NCI-H446 treated with DMSO at 0.1 percent for 48 hours (cell line): Measurements from ENCODE around the gene NOL9.

Source experiments
- DNase-seq: peaks from one replicate; lab custom pipeline; 2025; lab: John Stamatoyannopoulos, UW

NOL9 gene

DNA sequence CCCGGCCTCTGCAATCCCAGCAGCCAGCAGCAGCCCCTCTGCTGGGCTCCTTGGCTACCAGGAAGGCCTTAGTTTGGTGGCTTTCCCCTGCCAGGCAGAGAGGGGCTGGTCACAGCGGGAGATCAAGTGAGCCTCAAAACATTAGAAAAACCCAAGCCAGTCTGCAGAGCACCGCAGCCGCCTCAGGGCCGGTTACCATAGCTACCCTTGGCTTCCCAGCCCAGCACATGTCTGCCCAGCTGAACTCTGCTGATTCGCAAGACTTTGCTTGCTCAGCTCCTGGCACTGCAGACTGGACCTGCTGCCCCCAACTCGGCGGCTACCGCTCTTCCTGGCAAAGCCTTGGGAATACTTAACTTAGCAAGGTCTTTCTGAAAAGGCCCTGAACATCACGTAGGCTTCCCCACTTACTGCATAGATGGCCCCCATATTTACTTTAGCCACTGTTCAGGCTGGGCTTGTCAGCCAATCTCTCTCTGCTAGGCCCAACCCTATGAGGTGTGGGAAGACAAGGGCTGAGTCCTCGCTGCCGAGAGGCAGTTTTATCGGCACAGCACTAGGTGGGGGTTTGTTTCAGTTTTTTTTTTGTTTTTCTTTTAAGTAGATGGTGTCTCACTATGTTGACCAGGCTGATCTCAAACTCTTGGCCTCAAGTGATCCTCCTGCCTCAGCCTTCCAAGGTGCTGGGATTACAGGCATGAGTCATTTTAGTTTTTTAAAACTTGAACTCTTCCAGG lies 34.2 kb downstream of the NOL9 start:
- DNase-seq, result peak; percentile 93

GRCh38 chr1:6519491-6519934 lies 34.8 kb downstream of the NOL9 start:
- peak; percentile 85 for DNase-seq

DNA sequence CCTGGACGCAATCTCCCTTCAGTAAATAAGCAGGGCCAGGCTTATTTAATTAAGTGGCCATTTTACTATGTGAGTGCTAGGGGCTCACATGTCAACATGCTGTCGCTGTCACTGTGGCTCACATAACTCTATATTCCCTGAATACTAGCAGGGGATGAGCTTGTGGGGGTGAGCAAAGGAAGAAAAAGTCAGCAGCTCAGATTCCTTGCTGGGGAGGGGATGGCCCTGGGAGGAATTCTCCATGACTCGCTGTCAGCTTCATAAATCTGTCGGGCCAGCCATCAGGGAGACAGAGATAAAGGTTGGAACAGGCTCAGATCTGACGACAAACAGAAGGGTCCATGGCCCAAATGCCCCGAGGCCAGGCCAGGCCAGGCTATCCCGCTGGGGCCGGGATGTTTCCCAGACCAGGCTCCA lies 36.9 kb downstream of the NOL9 start:
- no peak for DNase-seq

- no peak for DNase-seq
These were observed 38.5 kb downstream of the NOL9 start for GRCh38 chr1:6515771-6516170.

DNA sequence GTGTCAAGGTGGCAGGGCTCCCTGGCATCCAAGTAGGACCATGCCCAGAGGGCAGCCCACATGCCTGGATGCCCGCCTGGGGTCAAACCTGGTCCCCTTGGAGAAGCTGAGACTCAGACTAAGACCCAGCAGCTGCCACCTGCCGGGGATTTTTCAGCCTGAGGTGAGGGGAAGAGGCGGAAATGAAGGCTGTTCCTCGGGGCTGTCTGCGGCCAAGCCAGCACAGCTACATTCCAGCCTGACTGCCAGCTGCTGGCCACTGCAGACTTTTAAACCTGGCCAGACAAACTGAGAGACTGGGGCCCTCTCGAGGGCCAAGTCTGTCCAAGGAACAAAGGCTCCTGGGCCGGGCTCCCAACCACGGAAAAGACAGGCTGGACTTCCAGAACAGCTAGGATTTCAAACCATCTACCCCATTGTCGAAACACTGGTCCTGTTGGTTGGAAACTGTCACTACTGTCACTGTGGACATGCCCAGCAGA lies 41.0 kb downstream of the NOL9 start:
- DNase-seq, result no peak

- DNase-seq, result no peak
These were observed 41.4 kb downstream of the NOL9 start for GRCh38 chr1:6512908-6513280.

DNA sequence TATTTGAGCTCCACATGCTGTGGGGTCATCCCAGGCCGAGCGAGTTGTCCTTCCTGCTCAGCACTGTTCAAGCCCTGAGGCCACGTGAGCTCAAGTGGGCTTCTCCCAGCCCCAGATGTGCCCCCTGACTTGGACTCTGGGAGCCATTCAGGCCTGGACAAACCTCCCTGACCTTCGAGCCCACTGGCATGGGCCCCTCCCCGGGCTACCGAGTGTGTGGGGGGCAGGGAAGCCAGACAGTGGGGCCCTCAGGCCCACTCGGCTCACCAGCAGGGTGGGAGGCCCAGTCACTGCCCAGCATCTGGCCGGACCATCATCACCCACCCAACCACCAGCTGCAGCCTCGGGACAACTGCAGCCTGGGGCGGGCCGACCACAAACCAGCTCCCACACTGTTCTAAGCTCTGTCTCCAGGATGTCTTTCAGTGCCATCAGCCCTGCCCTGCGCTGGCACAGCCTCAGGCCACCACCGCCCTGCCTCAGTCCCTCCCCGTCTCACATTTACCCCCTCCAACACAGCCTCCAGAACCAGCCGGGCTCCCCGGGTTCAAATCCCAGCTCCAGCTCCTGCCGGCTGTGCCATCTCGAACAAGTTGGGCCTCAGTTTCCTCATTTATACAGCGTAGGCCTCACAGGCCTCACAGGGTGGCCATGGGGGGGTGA lies 41.9 kb downstream of the NOL9 start:
- no peak for DNase-seq

DNA sequence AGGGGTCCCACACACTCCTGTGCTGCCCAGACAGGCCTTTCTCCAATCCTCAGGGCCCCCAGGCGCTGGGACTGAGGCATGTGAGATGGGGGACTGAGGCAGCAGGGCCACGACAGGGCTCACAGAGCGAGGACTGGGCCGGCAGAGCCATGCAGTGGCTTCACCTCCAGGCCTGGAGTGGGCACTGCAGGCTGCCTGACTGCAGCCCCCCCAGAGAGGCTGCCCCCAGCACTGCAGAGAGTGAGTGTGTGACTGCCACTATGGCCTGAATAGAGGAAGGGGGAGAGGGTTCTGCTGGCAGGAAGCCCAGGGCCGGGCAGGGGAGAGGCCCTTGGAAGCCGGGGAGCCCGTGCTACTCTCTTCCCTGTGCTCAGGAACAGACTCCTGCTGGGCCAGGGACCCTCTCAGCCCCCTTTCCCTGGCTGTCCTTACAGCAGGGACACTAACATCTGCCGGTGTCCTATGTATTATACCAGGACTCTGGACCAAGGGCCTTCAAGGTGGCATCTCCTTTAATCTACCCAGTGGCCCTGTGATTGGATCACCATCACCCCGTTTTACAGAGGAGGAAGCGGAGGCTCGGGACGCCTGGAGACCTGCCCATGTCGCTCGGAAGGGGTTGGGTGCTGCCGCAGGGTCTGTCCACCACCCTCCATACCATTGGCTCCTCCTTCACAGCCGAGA lies 42.6 kb downstream of the NOL9 start:
- no peak for DNase-seq

DNA sequence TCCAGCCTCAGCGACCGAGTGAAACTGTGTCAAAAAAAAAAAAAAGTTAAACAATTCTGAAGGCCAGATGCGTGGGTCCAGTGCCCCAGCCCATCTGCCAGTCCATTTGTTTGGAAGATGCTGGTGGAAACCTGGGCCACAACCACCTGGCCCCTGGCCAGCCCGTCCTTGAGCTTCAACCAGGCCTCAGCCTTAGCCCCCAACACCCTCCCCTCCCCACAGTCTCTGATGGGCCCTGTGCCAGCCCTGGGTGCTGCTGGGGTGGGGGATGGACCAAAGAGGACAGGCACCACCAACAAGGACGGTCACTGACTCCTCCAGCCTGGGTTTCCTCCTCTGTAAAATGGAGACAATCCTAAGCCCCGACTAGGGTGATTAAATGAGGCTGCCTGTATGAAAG lies 43.3 kb downstream of the NOL9 start:
- peak; percentile 46 for DNase-seq

DNA sequence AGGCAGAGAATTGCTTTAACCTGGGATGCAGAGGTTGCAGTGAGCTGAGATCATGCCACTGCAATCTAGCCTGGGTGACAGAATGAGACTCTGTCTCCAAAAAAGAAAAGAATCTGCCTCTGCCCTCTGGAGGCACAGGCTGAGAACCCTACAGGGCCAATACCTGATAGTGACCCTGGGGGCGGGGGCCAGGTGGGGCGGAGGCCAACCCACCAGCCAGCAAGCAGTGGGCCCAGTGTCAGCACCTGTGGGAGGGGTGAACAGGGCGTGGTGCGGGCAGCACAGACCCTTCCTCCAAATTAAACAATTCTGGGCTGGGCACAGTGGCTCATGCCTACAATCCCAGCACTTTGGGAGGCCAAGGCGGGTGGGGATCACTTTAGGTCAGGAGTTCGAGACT lies 43.8 kb downstream of the NOL9 start:
- DNase-seq, result no peak

- DNase-seq, result no peak
These were observed 44.4 kb downstream of the NOL9 start for GRCh38 chr1:6509919-6510291.

- DNase-seq, result no peak
These were observed 44.9 kb downstream of the NOL9 start for GRCh38 chr1:6509220-6509918.

GRCh38 chr1:6508816-6509189 lies 45.5 kb downstream of the NOL9 start:
- no peak for DNase-seq

GRCh38 chr1:6508154-6508815 lies 46.0 kb downstream of the NOL9 start:
- peak; percentile 71 for DNase-seq

DNA sequence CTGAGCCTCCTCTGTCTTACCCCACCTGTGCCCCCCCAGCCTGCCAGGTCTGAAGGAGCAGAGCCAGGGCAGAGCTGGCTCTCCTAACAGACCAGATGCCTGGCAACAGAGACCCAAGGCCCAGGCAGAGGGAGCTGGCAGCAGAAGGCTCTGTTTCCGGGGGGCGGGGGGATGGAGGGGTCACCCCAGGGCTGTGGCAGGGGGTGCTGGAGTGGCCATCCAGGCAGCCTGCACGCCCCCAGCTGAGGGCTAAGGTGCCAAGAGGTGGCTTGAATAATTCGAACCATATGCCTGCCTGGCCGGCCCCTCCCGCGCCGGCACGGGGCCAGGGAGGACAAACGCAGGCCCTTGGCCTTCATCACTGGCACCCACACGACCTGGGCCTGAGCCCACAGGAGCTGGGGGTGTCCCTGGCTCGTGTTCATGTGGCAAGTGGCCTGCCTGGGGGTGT lies 46.8 kb downstream of the NOL9 start:
- peak; percentile 84 for DNase-seq

- no peak for DNase-seq
These were observed 47.3 kb downstream of the NOL9 start for GRCh38 chr1:6507037-6507428.

DNA sequence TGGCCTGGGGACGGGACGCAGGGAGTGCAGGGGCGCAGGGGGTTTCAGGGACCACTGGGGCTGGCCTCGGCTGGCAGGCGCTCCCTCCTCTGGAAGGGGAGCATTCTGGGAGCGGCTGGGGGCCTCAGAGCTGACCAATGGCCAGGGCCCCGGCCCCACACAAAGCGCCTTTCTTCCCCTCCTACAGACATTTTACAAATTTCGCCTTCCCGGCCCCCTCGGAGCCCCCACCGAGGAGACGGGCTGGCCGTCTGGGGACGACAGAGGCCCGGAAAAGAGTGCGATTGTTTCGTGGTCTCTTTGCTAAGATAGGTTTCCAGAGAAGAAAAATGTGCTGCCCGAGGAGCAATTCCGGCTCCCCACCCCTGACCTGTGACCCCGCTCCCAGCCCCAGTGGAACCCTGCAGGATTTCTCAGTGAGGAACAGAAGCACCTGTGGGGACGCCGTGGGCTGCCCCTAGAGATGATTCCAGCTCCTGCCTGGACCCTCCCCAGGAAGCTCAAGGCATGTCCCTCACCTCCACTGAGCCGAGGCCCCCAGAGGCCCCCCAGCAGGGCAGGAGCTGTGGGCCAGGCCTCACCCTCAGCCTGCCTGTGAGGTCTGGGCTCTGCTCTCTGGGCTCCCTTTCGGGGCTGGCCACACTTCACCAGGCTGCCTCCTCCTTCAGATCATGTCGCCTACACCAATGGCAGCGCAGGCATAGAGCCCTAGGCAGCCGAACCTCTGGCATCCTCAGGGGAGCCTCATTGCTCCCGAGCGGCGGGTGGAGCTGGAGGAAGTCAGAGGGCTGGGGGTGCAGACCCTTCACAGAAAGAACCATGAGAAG lies 47.9 kb downstream of the NOL9 start:
- no peak for DNase-seq

- no peak for DNase-seq
These were observed 48.7 kb downstream of the NOL9 start for GRCh38 chr1:6505367-6506209.

DNA sequence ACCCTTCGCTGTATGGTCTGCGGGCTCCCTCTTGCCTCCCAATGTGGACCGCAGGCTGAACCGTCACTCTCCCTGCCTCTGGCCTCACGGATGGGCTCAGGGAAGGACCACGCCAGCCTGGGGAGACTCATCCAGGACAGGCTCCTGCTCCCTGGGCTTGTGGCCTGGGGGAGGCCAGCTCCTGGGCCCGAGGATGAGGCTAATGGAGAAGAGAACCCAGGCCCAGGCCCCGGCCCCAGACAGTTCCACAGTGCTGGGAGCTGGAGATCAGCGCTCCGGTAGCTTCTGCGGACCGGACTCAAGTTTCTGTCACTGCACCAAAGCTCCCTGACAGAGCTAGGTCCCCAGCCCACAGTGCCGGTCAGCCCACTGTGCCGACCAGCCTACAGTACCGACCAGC lies 49.4 kb downstream of the NOL9 start:
- DNase-seq, result no peak
